HFFc6 (cell line): Measurements from ENCODE around the gene CLIP1. TPM values are rescaled to one million over a fixed set of nuclear protein-coding genes. Genes with fewer than 3 reads are reported as not detected.
"Not testable (repeated sequence)": the region's sequence is repeated elsewhere in the genome, so short reads cannot be mapped to it uniquely, and the experiment has no call there.

Source experiments
- DNase-seq: peaks from one replicate; pipeline ENCODE4 v3.0.0-alpha.2; 2018
- H3K27ac Mint-ChIP-seq: 2 replicates; pipeline ENCODE4 v1.8.0; 2020; ENCODE audit warnings: mild to moderate bottlenecking, mixed read lengths
- H3K27me3 Mint-ChIP-seq: 2 replicates; pipeline ENCODE4 v1.8.0; 2021; ENCODE audit warnings: mild to moderate bottlenecking, moderate library complexity, mixed read lengths; ENCODE audit not compliant: insufficient read depth
- H3K36me3 Mint-ChIP-seq: 2 replicates; pipeline ENCODE4 v1.8.0; 2021; ENCODE audit warnings: low read depth, mixed read lengths
- H3K4me1 Mint-ChIP-seq: 2 replicates; pipeline ENCODE4 v1.8.0; 2020; ENCODE audit warnings: low read depth, mixed read lengths
- H3K4me3 Mint-ChIP-seq: 2 replicates; pipeline ENCODE4 v1.8.0; 2020; ENCODE audit warnings: mild to moderate bottlenecking, moderate library complexity, mixed read lengths
- H3K9me3 Mint-ChIP-seq: 2 replicates; pipeline ENCODE4 v1.8.0; 2020; ENCODE audit warnings: mild to moderate bottlenecking, mixed read lengths
- CTCF ChIP-seq: fragments of 200-600 bp; sonication (generic); IDR thresholded peaks from 2 replicates; pipeline ENCODE4 v1.5.0; 2021; ENCODE audit warnings: antibody characterized with exemption, mild to moderate bottlenecking
- total RNA-seq, 6 experiments: library from RNA; stranded (reverse); fragmentation: NEBNext Ultra II Directional; extraction: Animal tissue kit (Norgen Biotek cat#: 25700); gene quantifications; 2 replicates in 1 of 6; 3 replicates in 5 of 6; pipeline ENCODE4 v1.2.3, GENCODE V29; 2021

CLIP1 gene
- total RNA-seq, 6 experiments from 2014 or later, result 62.5 to 71.9 (median 69.1) TPM

DNA sequence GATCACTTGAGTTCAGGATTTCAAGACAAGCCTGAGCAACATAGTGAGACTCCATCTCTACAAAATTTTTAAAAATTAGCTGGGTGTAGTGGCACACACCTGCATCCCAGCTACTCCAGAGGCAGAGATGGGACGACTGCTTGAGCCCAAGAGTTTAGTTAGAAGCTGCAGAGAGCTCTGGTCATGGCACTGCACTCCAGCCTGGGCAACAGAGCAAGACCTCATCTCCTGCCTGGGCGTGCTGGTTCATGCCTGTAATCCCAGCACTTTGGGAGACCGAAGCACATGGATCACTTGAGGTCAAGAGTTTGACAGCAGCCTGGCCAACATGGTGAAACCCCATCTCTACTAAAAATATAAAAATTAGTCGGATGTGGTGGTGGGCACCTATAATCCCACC, 20.2 kb downstream of the CLIP1 start:
- Mint-ChIP-seq H3K27ac (no peak overlapping the region), H3K27me3 (0 out of 2 replicates have a peak, but pooled peaks cover 2% of the 10 kb centered on the region), H3K36me3 (peaks cover 13% of the 10 kb centered on the region), H3K4me1 (peaks cover 50% of the 10 kb centered on the region), H3K4me3 (no peak overlapping the region), H3K9me3 (no peaks in the 10 kb centered on the region)
- no peak for DNase-seq
- TF ChIP-seq CTCF, result no peak

GRCh38 chr12:122399592-122400373, 22.7 kb downstream of the CLIP1 start:
- H3K9me3 Mint-ChIP-seq, result no peaks in the 10 kb centered on the region
- peaks cover 2% of the 10 kb centered on the region; the same call in 1 of the 2 replicates for H3K27me3 Mint-ChIP-seq
- peak; percentile 85 for TF ChIP-seq CTCF
- peak; percentile 80 for DNase-seq
- H3K27ac Mint-ChIP-seq, result peak overlapping the region; percentile 100
- peaks cover 15% of the 10 kb centered on the region for H3K36me3 Mint-ChIP-seq
- peaks cover 55% of the 10 kb centered on the region for H3K4me1 Mint-ChIP-seq
- peak overlapping the region; percentile 87 for H3K4me3 Mint-ChIP-seq

DNA sequence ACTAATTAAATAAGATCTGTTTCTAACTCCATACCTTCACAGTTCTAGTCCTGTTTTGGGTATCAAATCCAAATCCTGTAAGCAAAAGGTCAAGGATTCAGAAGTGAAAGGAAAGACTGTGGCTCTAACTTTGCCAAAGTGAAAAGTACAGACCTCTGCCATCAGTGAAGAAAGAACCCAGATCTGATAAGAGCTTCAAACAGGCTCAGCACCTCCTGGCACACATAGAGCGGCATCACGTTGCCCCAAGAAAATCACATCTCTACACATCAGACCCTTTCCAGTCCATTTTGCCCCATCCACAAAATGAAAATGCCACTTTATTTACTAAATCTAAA, 23.2 kb downstream of the CLIP1 start:
- Mint-ChIP-seq H3K9me3 (no peaks in the 10 kb centered on the region), H3K36me3 (peaks cover 13% of the 10 kb centered on the region), H3K4me3 (peak overlapping the region; percentile 87), H3K4me1 (peaks cover 57% of the 10 kb centered on the region), H3K27me3 (peaks cover 2% of the 10 kb centered on the region; the same call in 1 of the 2 replicates), H3K27ac (peak overlapping the region; percentile 100)
- no peak for TF ChIP-seq CTCF
- no peak for DNase-seq

DNA sequence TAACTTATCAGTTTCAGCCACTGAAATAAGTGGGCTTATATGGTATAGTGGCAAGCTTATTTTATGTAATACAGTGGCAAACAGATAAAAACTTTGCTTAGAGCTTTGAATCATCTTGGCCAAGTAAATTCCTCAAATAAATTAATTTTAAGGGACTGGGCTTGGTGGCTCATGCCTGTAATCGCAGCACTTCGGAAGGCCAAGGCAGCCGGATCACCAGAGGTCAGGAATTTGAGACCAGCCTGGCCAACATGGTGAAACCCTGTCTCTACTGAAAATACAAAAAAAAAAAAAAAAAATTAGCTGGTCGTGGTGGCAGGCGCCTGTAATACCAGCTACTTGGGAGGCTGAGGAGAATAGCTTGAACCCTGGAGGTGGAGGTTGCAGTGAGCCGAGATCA, 24.5 kb downstream of the CLIP1 start:
- H3K27me3 Mint-ChIP-seq, DNase-seq, H3K4me3 Mint-ChIP-seq, H3K36me3 Mint-ChIP-seq, H3K9me3 Mint-ChIP-seq: not testable (repeated sequence)
- Mint-ChIP-seq H3K27ac (peak overlapping the region; percentile 36), H3K4me1 (peaks cover 63% of the 10 kb centered on the region)

- peaks cover 9% of the 10 kb centered on the region for H3K36me3 Mint-ChIP-seq
- no peak for TF ChIP-seq CTCF
- H3K4me1 Mint-ChIP-seq, result peaks cover 54% of the 10 kb centered on the region
- H3K4me3 Mint-ChIP-seq, result peak overlapping the region; percentile 69
- peaks cover 1% of the 10 kb centered on the region for H3K27me3 Mint-ChIP-seq
- peak overlapping the region; percentile 95 for H3K27ac Mint-ChIP-seq
- no peaks in the 10 kb centered on the region for H3K9me3 Mint-ChIP-seq
- DNase-seq, result peak; percentile 80
Observed at GRCh38 chr12:122395319-122395718, 27.1 kb downstream of the CLIP1 start.

GRCh38 chr12:122394626-122395194, 27.8 kb downstream of the CLIP1 start:
- Mint-ChIP-seq H3K27ac (peak overlapping the region; percentile 95), H3K36me3 (peaks cover 9% of the 10 kb centered on the region), H3K9me3 (no peaks in the 10 kb centered on the region), H3K4me3 (peak overlapping the region; percentile 69), H3K4me1 (peaks cover 48% of the 10 kb centered on the region), H3K27me3 (no peaks in the 10 kb centered on the region; the same call in none of the 2 replicates)
- no peak for TF ChIP-seq CTCF
- DNase-seq, result peak; percentile 5
